ENCODE results near the gene PLEKHG4. TPM values are rescaled to one million over a fixed set of nuclear protein-coding genes. Genes with fewer than 3 reads are reported as not detected.

Gene PLEKHG4
- total RNA-seq, 1 experiment from 2014 or later: 5.9 TPM

DNA sequence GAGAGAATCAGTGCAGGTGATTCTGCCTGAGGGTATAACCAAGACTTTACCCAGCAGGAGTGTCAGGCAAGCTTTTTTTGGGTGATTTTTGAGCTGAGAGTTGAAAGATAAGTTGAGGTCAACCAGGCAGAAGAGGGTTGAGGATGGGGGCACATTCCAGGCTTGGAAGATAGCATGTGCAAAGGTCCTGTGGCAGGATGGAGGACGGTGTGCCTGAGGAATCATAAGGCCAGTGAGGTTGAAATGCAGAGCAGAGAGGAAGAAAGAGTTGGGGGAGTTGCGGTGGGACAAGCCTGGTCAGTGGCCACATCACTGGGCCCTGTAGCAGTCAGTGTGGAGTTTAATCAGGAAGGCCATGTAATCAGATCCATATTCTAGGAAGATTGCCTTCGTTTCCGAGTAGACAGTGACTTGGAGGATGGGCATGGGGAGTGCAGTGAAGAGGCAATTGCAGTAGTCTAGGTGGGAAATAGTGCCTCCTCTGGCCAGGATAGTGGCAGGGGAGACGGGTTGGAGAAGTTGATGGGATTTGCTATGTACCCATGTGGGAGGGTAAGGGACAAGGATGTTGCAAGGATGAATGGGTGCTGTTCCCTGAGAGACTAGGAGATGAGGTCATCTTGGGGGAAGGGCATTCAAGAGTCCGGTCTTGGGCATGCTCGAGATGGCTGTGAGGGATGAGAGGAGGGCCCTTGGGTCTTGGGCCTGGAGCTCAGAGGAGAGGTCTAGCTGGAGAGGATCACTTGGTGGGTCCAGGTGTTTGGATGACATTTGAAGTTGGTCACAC lies 3.9 kb downstream of the PLEKHG4 start:
- TF ChIP-seq ZNF671 (CRISPR knock-in tag; IDR thresholded peaks at IDR 0.05): no peak
- TF ChIP-seq, protein P1, sequence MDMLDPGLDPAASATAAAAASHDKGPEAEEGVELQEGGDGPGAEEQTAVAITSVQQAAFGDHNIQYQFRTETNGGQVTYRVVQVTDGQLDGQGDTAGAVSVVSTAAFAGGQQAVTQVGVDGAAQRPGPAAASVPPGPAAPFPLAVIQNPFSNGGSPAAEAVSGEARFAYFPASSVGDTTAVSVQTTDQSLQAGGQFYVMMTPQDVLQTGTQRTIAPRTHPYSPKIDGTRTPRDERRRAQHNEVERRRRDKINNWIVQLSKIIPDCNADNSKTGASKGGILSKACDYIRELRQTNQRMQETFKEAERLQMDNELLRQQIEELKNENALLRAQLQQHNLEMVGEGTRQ (CRISPR knock-in tag; IDR thresholded peaks at IDR 0.05): no peak
- no peak for TF ChIP-seq NR1H2 (CRISPR knock-in tag; IDR thresholded peaks at IDR 0.05)
- no peak for TF ChIP-seq ETV6 (CRISPR knock-in tag; IDR thresholded peaks at IDR 0.05)
- TF ChIP-seq, protein P2, sequence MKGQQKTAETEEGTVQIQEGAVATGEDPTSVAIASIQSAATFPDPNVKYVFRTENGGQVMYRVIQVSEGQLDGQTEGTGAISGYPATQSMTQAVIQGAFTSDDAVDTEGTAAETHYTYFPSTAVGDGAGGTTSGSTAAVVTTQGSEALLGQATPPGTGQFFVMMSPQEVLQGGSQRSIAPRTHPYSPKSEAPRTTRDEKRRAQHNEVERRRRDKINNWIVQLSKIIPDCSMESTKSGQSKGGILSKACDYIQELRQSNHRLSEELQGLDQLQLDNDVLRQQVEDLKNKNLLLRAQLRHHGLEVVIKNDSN (CRISPR knock-in tag; IDR thresholded peaks at IDR 0.05): no peak
- no peak for TF ChIP-seq FOXP1 (CRISPR knock-in tag; IDR thresholded peaks at IDR 0.05; ENCODE audit: borderline replicate concordance)
- TF ChIP-seq SOX15 (CRISPR knock-in tag; IDR thresholded peaks at IDR 0.05): no peak
- TF ChIP-seq ZNF396 (CRISPR knock-in tag; IDR thresholded peaks at IDR 0.05; ENCODE audit: borderline replicate concordance): no peak
- TF ChIP-seq GABPB1 (CRISPR knock-in tag; IDR thresholded peaks at IDR 0.05): no peak
- no peak for TF ChIP-seq SMAD3 (CRISPR knock-in tag; IDR thresholded peaks at IDR 0.05; ENCODE audit: borderline replicate concordance)
- TF ChIP-seq, protein P3, sequence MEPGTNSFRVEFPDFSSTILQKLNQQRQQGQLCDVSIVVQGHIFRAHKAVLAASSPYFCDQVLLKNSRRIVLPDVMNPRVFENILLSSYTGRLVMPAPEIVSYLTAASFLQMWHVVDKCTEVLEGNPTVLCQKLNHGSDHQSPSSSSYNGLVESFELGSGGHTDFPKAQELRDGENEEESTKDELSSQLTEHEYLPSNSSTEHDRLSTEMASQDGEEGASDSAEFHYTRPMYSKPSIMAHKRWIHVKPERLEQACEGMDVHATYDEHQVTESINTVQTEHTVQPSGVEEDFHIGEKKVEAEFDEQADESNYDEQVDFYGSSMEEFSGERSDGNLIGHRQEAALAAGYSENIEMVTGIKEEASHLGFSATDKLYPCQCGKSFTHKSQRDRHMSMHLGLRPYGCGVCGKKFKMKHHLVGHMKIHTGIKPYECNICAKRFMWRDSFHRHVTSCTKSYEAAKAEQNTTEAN (CRISPR knock-in tag; IDR thresholded peaks at IDR 0.05): no peak
- ChIA-PET CTCF (interaction anchor here (2.0 to 4.0 kb wide), 9 partner anchors 13 to 265 kb away, joined by 10 to 92 read pairs (median 27); partner anchors contain the start of genes ELMO3, FHOD1, KCTD19 and LRRC36), POLR2A (interaction anchor here (0.7 kb wide), 1 partner anchor 36 kb away, joined by 3 read pairs; no protein-coding TSS in a partner anchor)
- no peaks in the 10 kb centered on the region for H3K9me3 Mint-ChIP-seq
- ATAC-seq (no peak), DNase-seq (ENCODE audit: low spot score) (no peak)
- no peaks in the 10 kb centered on the region for H3K36me3 Mint-ChIP-seq
- no peak overlapping the region for H3K4me3 Mint-ChIP-seq
- peaks cover 18% of the 10 kb centered on the region for H3K27me3 Mint-ChIP-seq (ENCODE audit: low read depth)
- peaks cover 2% of the 10 kb centered on the region; the same call in 1 of the 2 replicates for H3K4me1 Mint-ChIP-seq
- H3K27ac Mint-ChIP-seq: no peak overlapping the region

DNA sequence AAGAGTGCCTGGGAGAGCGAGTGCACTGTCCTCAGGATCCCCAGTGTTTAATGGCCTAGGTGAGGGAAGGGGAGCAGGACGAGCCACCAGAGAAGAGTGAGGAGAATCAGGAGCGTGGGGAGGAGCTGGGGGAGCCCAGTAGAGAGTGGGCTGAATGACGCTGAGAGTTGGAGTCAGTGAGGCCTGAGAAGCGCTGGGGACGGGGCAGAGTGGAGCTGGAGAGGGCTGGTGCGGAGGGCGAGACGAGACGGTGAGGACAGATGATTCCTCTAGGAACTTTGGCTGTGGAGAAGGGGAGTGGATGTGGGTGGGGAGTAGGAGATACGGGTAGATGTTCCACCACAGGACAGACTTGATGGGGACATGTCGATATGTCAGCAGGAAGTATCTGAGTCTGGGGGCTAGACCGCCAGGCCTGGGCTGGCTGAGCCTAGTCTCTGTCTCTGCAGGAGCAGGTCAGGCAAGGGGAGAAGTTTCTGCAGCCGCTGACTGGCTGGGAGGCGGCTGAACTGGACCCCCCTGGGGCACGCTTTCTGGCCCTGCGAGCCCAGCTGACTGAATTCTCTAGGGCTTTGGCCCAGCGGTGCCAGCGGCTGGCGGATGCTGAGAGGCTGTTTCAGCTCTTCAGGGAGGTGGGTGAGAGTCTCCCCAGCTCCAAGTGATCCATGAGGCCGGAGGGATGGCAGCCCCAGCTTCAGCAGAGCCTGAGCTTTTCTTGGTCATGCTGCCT lies 4.7 kb downstream of the PLEKHG4 start:
- no peaks in the 10 kb centered on the region for H3K36me3 Mint-ChIP-seq
- CTCF ChIA-PET: interaction anchor here (0.5 to 4.0 kb wide), 74 partner anchors 11 to 849 kb away, joined by 3 to 92 read pairs (median 4); partner anchors contain the start of genes ATP6V0D1, CES3, ELMO3 and EXOC3L1
- H3K27ac Mint-ChIP-seq: no peak overlapping the region
- ATAC-seq: no peak
- H3K4me1 Mint-ChIP-seq: no peaks in the 10 kb centered on the region
- H3K9me3 Mint-ChIP-seq: no peaks in the 10 kb centered on the region
- no peak overlapping the region for H3K4me3 Mint-ChIP-seq
- H3K27me3 Mint-ChIP-seq (ENCODE audit: low read depth): peaks cover 12% of the 10 kb centered on the region
- TF ChIP-seq, protein P4, sequence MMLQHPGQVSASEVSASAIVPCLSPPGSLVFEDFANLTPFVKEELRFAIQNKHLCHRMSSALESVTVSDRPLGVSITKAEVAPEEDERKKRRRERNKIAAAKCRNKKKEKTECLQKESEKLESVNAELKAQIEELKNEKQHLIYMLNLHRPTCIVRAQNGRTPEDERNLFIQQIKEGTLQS (CRISPR knock-in tag; conservative IDR thresholded peaks at IDR 0.05): no peak
- no peak for TF ChIP-seq TEAD1 (CRISPR knock-in tag; IDR thresholded peaks at IDR 0.05)
- TF ChIP-seq, protein P5, sequence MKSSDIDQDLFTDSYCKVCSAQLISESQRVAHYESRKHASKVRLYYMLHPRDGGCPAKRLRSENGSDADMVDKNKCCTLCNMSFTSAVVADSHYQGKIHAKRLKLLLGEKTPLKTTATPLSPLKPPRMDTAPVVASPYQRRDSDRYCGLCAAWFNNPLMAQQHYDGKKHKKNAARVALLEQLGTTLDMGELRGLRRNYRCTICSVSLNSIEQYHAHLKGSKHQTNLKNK (CRISPR knock-in tag; IDR thresholded peaks at IDR 0.05): no peak
- TF ChIP-seq MXD4 (CRISPR knock-in tag; IDR thresholded peaks at IDR 0.05; ENCODE audit: borderline replicate concordance): no peak
- TF ChIP-seq, protein P6, sequence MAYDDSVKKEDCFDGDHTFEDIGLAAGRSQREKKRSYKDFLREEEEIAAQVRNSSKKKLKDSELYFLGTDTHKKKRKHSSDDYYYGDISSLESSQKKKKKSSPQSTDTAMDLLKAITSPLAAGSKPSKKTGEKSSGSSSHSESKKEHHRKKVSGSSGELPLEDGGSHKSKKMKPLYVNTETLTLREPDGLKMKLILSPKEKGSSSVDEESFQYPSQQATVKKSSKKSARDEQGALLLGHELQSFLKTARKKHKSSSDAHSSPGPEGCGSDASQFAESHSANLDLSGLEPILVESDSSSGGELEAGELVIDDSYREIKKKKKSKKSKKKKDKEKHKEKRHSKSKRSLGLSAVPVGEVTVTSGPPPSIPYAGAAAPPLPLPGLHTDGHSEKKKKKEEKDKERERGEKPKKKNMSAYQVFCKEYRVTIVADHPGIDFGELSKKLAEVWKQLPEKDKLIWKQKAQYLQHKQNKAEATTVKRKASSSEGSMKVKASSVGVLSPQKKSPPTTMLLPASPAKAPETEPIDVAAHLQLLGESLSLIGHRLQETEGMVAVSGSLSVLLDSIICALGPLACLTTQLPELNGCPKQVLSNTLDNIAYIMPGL (CRISPR knock-in tag; IDR thresholded peaks at IDR 0.05): no peak
- TF ChIP-seq, protein P3 (CRISPR knock-in tag; IDR thresholded peaks at IDR 0.05): no peak
- TF ChIP-seq CREB1 (CRISPR knock-in tag; IDR thresholded peaks at IDR 0.05): no peak
- TF ChIP-seq NFE2L1 (CRISPR knock-in tag; IDR thresholded peaks at IDR 0.05): no peak
- POLR2A ChIA-PET: interaction anchor here (0.7 to 1.3 kb wide), 3 partner anchors 36 to 116 kb away, joined by 3 to 4 read pairs (median 3); no protein-coding TSS in a partner anchor
- no peak for DNase-seq (ENCODE audit: low spot score)
